Trophoblast cell (in vitro differentiated cells and primary cell): Measurements from ENCODE around the gene VPS45.
"Not testable (repeated sequence)": the region's sequence is repeated elsewhere in the genome, so short reads cannot be mapped to it uniquely, and the experiment has no call there.

ENCODE experiments used
- DNase-seq, 2 donors: peaks; one replicate each; pipeline ENCODE4 v3.0.0-alpha.2; 2016
- H2AFZ ChIP-seq: 2 replicates; pipeline ENCODE4 v1.6.1; 2013; ENCODE audit warnings: low read length, moderate library complexity, mild to moderate bottlenecking; ENCODE audit not compliant: insufficient read depth, poor library complexity
- H2AK5ac ChIP-seq: 2 replicates; pipeline ENCODE4 v1.6.1; 2013; ENCODE audit warnings: mild to moderate bottlenecking, low read length
- H2BK120ac ChIP-seq: 2 replicates; pipeline ENCODE4 v1.6.1; 2013; ENCODE audit warnings: low read length, mild to moderate bottlenecking, moderate library complexity; ENCODE audit not compliant: insufficient read depth, poor library complexity
- H2BK12ac ChIP-seq: 2 replicates; pipeline ENCODE4 v1.6.1; 2013; ENCODE audit warnings: mild to moderate bottlenecking, low read length, moderate library complexity
- H2BK5ac ChIP-seq: 2 replicates; pipeline ENCODE4 v1.6.1; 2013; ENCODE audit warnings: low read length, low read depth, moderate library complexity, mild to moderate bottlenecking; ENCODE audit not compliant: poor library complexity
- H3K14ac ChIP-seq: 2 replicates; pipeline ENCODE4 v1.6.1; 2013; ENCODE audit warnings: mild to moderate bottlenecking, low read length
- H3K18ac ChIP-seq: 2 replicates; pipeline ENCODE4 v1.6.1; 2013; ENCODE audit warnings: mild to moderate bottlenecking, low read length
- H3K23ac ChIP-seq: 2 replicates; pipeline ENCODE4 v1.6.1; 2013; ENCODE audit warnings: low read length
- H3K27ac ChIP-seq: 2 replicates; pipeline ENCODE4 v1.5.1; 2013; ENCODE audit warnings: low read depth, mild to moderate bottlenecking, inconsistent platforms, low read length, moderate library complexity
- H3K27me3 ChIP-seq: 2 replicates; pipeline ENCODE4 v1.6.1; 2013; ENCODE audit warnings: inconsistent platforms, mild to moderate bottlenecking, low read length, moderate library complexity; ENCODE audit not compliant: insufficient read depth
- H3K36me3 ChIP-seq, 2 experiments: 1 replicate in 1 of 2; 2 replicates in 1 of 2; pipeline ENCODE4 v1.6.1; 2013; ENCODE audit warnings: low read length in 2 of 2, mild to moderate bottlenecking in 2 of 2, moderate library complexity in 1 of 2; ENCODE audit not compliant: insufficient read depth in 2 of 2, control insufficient read depth in 1 of 2
- H3K4ac ChIP-seq: 2 replicates; pipeline ENCODE4 v1.6.1; 2013; ENCODE audit warnings: low read depth, mild to moderate bottlenecking, low read length, moderate library complexity
- H3K4me1 ChIP-seq, 2 experiments: 1 replicate in 1 of 2; 2 replicates in 1 of 2; pipeline ENCODE4 v1.6.1; 2013; ENCODE audit warnings: low read length in 2 of 2, mild to moderate bottlenecking in 2 of 2, moderate library complexity in 1 of 2; ENCODE audit not compliant: insufficient read depth in 2 of 2, control insufficient read depth in 1 of 2
- H3K4me2 ChIP-seq: 2 replicates; pipeline ENCODE4 v1.6.1; 2013; ENCODE audit warnings: inconsistent platforms, mild to moderate bottlenecking, low read length, moderate library complexity
- H3K4me3 ChIP-seq: 2 replicates; pipeline ENCODE4 v1.5.1; 2013; ENCODE audit warnings: mild to moderate bottlenecking, low read depth, low read length, inconsistent platforms
- H3K79me1 ChIP-seq: one replicate; pipeline ENCODE4 v1.6.1; 2013; ENCODE audit warnings: low read length
- H3K79me2 ChIP-seq: 2 replicates; pipeline ENCODE4 v1.6.1; 2013; ENCODE audit warnings: low read length, mild to moderate bottlenecking; ENCODE audit not compliant: control insufficient read depth, insufficient read depth, poor library complexity
- H3K9ac ChIP-seq: 2 replicates; pipeline ENCODE4 v1.6.1; 2013; ENCODE audit warnings: mild to moderate bottlenecking, low read length
- H3K9me3 ChIP-seq: 2 replicates; pipeline ENCODE4 v1.6.1; 2013; ENCODE audit warnings: low read depth, mild to moderate bottlenecking, control low read depth, inconsistent platforms, low read length; ENCODE audit not compliant: insufficient read depth
- H4K12ac ChIP-seq: 2 replicates; pipeline ENCODE4 v1.6.1; 2013; ENCODE audit warnings: low read depth, mild to moderate bottlenecking, low read length, moderate library complexity
- H4K8ac ChIP-seq: 2 replicates; pipeline ENCODE4 v1.6.1; 2013; ENCODE audit warnings: low read depth, mild to moderate bottlenecking, low read length, moderate library complexity
- H4K91ac ChIP-seq: one replicate; pipeline ENCODE4 v1.6.1; 2013; ENCODE audit warnings: low read depth, mild to moderate bottlenecking, low read length, moderate library complexity
- WGBS: extraction: QIAGEN DNeasy Blood & Tissue Kit; methylation state at CpG from one replicate; pipeline ENCODE4 v1.1.7; 2013; ENCODE audit warnings: missing lambda C conversion rate; ENCODE audit not compliant: insufficient read length, insufficient coverage; ENCODE audit errors: extremely low coverage; 5-methylcytosine and 5-hydroxymethylcytosine counted together

Gene VPS45

DNA sequence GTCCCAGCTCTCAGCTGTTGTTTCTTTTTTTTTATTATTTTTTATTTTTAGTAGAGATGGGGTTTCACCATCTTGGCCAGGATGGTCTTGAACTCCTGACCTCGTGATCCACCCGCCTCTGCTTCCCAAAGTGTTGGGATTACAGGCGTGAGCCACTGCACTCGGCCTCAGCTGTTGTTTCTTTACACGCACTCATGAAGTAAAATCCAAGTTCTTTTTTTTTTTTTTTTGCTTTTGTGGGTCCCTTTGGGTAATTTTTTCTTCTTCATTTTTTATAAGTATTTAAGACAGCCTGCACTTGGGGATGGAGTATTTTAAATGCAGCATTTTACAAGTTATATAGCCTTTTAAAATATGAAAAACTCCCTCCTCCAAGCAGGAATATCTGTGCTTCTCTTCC, 78.4 kb downstream of the VPS45 start:
- not testable (repeated sequence) for H2AFZ ChIP-seq, H3K4me1 ChIP-seq, H3K36me3 ChIP-seq, H3K23ac ChIP-seq, H3K27ac ChIP-seq, H3K9me3 ChIP-seq, H2BK12ac ChIP-seq, H2BK120ac ChIP-seq, H3K14ac ChIP-seq, H3K4ac ChIP-seq, H3K4me2 ChIP-seq, H2BK5ac ChIP-seq, H3K4me3 ChIP-seq, H4K91ac ChIP-seq, H3K18ac ChIP-seq, H3K9ac ChIP-seq, H3K27me3 ChIP-seq, H4K8ac ChIP-seq, H4K12ac ChIP-seq, DNase-seq, H2AK5ac ChIP-seq
- H3K79me1 ChIP-seq: peaks cover 16% of the 10 kb centered on the region
- whole genome bisulfite sequencing: no CpG with 5 or more reads among the region's 5 CpGs
- H3K79me2 ChIP-seq: peaks cover 13% of the 10 kb centered on the region

DNA sequence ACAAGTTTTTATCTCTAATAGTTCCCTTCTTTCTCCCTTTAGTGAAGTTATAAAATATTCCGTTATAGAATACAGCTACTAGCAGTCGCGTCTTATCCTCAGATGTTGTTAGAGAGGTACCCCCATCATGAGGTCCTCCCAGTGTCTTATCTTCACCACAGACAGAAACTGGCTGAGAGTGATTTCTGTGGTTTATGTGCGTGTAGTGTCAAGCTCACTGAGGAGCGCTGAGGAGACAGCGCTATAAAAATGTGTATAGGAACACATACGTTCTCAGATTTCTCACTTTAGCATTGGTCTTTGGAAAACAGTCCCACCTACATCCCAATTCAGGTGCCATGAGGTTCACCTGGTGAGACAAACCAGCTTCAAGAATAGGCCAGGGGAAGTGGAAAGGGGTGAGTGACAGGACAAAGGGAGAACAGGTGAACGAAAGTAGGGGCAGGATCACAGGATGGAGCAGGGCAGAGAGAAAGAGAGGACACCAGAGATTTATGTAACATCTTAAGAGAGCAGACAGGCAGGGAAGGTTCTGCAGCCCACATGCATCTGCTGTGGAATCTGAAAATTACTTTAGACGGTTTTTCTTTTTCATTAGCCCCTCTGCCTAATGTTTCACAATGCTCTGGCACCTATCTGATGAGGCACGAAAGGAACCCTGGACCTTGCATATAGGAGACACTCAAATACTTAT, 79.4 kb downstream of the VPS45 start:
- peaks cover 17% of the 10 kb centered on the region for H3K79me2 ChIP-seq
- peaks cover 3% of the 10 kb centered on the region for H3K27me3 ChIP-seq
- no peak overlapping the region for H4K8ac ChIP-seq
- H3K9me3 ChIP-seq: no peaks in the 10 kb centered on the region
- whole genome bisulfite sequencing: no CpG with 5 or more reads among the region's 10 CpGs
- H3K4ac ChIP-seq: no peak overlapping the region
- H2AFZ ChIP-seq: no peak overlapping the region
- H2BK120ac ChIP-seq: no peak overlapping the region
- peaks cover 20% of the 10 kb centered on the region for H3K79me1 ChIP-seq
- no peak for DNase-seq
- no peak overlapping the region for H4K12ac ChIP-seq
- H3K14ac ChIP-seq: no peak overlapping the region
- H2AK5ac ChIP-seq: no peak overlapping the region
- H3K18ac ChIP-seq: no peak overlapping the region
- H2BK5ac ChIP-seq: no peak overlapping the region
- no peak overlapping the region for H3K23ac ChIP-seq
- H4K91ac ChIP-seq: no peak overlapping the region
- H2BK12ac ChIP-seq: no peak overlapping the region
- no peak overlapping the region for H3K9ac ChIP-seq
- no peak overlapping the region for H3K27ac ChIP-seq
- no peak overlapping the region for H3K4me2 ChIP-seq
- H3K4me1 ChIP-seq: peaks cover 7% of the 10 kb centered on the region in 2 experiments
- peaks cover 0 to 2% of the 10 kb centered on the region in 2 experiments for H3K36me3 ChIP-seq
- no peak overlapping the region for H3K4me3 ChIP-seq

DNA sequence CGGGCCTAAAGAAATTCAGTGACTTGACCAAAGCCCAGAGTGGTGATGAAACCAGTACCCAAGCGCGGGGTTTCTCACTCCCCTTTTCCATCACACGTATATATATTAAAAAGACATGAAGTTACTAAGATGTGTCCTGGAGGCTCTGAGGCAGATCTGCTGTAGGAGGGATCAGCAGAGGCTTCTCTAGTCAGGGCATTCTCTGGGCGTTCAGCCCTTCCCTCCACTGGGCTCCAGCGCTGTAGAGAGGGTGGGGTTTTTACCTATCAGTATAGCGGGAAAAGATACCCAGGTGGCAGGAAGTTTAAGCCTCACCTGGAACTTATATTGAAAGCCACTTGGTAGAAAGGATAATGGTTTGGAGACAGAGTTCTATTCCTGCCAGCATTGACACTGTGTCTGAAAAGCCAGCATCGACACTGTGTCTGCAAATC, 81.3 kb downstream of the VPS45 start:
- no peak overlapping the region for H2BK120ac ChIP-seq
- H2BK12ac ChIP-seq: no peak overlapping the region
- H3K14ac ChIP-seq: peak overlapping the region; percentile 85
- H2AK5ac ChIP-seq: no peak overlapping the region
- H3K79me1 ChIP-seq: peaks cover 20% of the 10 kb centered on the region
- H2AFZ ChIP-seq: peak overlapping the region; percentile 95
- peak overlapping the region; percentile 87 for H3K4me3 ChIP-seq
- no peak overlapping the region for H4K91ac ChIP-seq
- DNase-seq: no peak
- peak overlapping the region; percentile 70 for H4K8ac ChIP-seq
- H3K9ac ChIP-seq: no peak overlapping the region
- H3K4me2 ChIP-seq: peak overlapping the region; percentile 82
- no CpG with 5 or more reads among the region's 8 CpGs for WGBS
- no peak overlapping the region for H3K27ac ChIP-seq
- H3K4ac ChIP-seq: no peak overlapping the region
- H2BK5ac ChIP-seq: peak overlapping the region; percentile 64
- H3K79me2 ChIP-seq: peaks cover 17% of the 10 kb centered on the region
- H3K23ac ChIP-seq: no peak overlapping the region
- H3K18ac ChIP-seq: no peak overlapping the region
- H4K12ac ChIP-seq: no peak overlapping the region
- peaks cover 10 to 12% of the 10 kb centered on the region in 2 experiments for H3K4me1 ChIP-seq
- H3K27me3 ChIP-seq: peaks cover 3% of the 10 kb centered on the region
- H3K36me3 ChIP-seq: peaks cover 6 to 11% of the 10 kb centered on the region in 2 experiments
- no peaks in the 10 kb centered on the region for H3K9me3 ChIP-seq

DNA sequence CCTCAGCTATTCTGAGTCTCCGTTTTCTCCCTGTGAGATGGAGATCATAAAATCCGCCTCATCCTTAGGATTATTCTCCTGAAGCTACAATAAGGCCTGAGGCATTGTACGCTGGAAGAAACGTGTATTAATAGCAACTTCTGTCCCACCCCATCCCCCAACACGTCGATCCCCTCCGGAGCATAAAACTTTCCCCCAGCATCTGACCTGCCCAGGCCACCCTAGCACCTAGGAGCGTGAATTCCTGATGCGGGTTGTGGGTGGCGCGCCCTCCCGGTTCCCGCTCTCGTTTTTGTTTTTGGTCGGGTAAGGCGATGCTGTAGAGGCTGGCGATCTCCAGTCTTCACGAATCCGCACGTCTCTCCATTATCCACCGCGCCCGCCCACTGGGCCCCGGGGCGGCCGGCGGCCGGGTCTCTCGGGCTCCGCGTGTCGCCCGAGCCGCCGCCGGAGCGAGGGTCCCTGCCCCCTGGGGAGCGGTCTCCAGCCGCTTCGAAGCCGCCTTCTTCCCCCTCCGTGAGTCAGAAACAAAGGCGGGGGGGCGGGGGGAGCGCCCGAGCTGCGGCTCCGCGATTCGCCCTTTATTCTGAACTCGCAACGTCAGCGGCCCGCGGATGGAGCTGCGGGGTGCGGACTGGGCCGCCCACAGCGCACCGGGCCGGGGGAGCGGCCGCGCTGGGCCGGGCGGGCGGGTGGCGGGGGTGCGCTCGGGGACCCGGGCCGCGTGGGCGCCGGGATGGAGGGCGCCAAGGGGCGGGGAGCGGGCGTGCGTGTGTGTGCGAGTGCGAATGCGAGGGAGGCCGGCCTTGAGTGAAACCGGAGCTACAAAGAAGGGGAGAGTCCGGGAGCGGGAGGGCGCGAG, 81.9 kb downstream of the VPS45 start, which contains the start of gene PLEKHO1:
Gene PLEKHO1 (plus strand): TSS at position 646 of the 862 bp plus-strand sequence. CDS start 342 bp downstream, outside the sequence.
- H3K23ac ChIP-seq: no peak within 1 kb of the TSS
- H3K4me1 ChIP-seq: peaks cover 10 to 12% of the 10 kb centered on the region in 2 experiments
- peaks cover 20% of the 10 kb centered on the region for H3K79me1 ChIP-seq
- no peaks in the 10 kb centered on the region for H3K9me3 ChIP-seq
- H3K18ac ChIP-seq: peak within 1 kb of the TSS; percentile 93
- peak within 1 kb of the TSS; percentile 77 for H2BK120ac ChIP-seq
- H3K9ac ChIP-seq: peak within 1 kb of the TSS; percentile 88
- no CpG with 5 or more reads among the region's 89 CpGs for WGBS
- H4K8ac ChIP-seq: peak within 1 kb of the TSS; percentile 70
- peak within 1 kb of the TSS; percentile 69 for H4K12ac ChIP-seq
- H3K36me3 ChIP-seq: peaks cover 11 to 17% of the 10 kb centered on the region in 2 experiments
- H2BK5ac ChIP-seq: peak within 1 kb of the TSS; percentile 81
- H3K27ac ChIP-seq: peak within 1 kb of the TSS; percentile 54
- H4K91ac ChIP-seq: peak within 1 kb of the TSS; percentile 95
- peak within 1 kb of the TSS; percentile 95 for H2AFZ ChIP-seq
- H3K79me2 ChIP-seq: peaks cover 17% of the 10 kb centered on the region
- H2AK5ac ChIP-seq: peak within 1 kb of the TSS; percentile 75
- peak within 1 kb of the TSS; percentile 95 for H3K14ac ChIP-seq
- peak within 1 kb of the TSS; percentile 87 for H3K4me3 ChIP-seq
- peak; percentile 38 to 55 for DNase-seq
- peak within 1 kb of the TSS; percentile 47 for H3K4ac ChIP-seq
- peaks cover 3% of the 10 kb centered on the region for H3K27me3 ChIP-seq
- no peak within 1 kb of the TSS for H2BK12ac ChIP-seq
- H3K4me2 ChIP-seq: peak within 1 kb of the TSS; percentile 82
